GM23338 (cell line): ENCODE data around the gene ATF5. TPM values are rescaled to one million over a fixed set of nuclear protein-coding genes. Genes with fewer than 3 reads are reported as not detected.

ENCODE experiments used
- ATAC-seq: fragments of 200-7000 bp; cut with Tn5 transposase; 3 replicates; pipeline ENCODE4 v1.9.1; 2020
- DNase-seq: peaks from one replicate; pipeline ENCODE4 v3.0.0-alpha.2; 2015; ENCODE audit warnings: low spot score
- H2AFZ ChIP-seq: fragments of 200-600 bp; sonication (generic); 2 replicates; pipeline ENCODE4 v1.8.0; 2016; ENCODE audit warnings: antibody characterized with exemption, mild to moderate bottlenecking, moderate library complexity
- H3F3A ChIP-seq: fragments of 200-600 bp; sonication (generic); replicated peaks from 2 replicates; pipeline ENCODE4 v1.8.0; 2017; ENCODE audit warnings: antibody characterized with exemption, mixed run types, low read depth
- H3K27ac ChIP-seq: fragments of 200-600 bp; sonication (generic); 2 replicates; pipeline ENCODE4 v1.6.1; 2016; ENCODE audit warnings: low read depth
- H3K27me3 ChIP-seq: fragments of 200-600 bp; sonication (generic); 2 replicates; pipeline ENCODE4 v1.8.0; 2016; ENCODE audit warnings: mild to moderate bottlenecking, mixed run types, moderate library complexity; ENCODE audit not compliant: insufficient read depth
- H3K36me3 ChIP-seq: fragments of 200-600 bp; sonication (generic); 2 replicates; pipeline ENCODE4 v1.8.0; 2016; ENCODE audit warnings: mild to moderate bottlenecking; ENCODE audit not compliant: insufficient read depth
- H3K4me1 ChIP-seq: fragments of 200-600 bp; sonication (generic); 2 replicates; pipeline ENCODE4 v1.8.0; 2016; ENCODE audit warnings: mild to moderate bottlenecking, moderate library complexity; ENCODE audit not compliant: insufficient read depth
- H3K4me2 ChIP-seq: fragments of 200-600 bp; sonication (generic); 2 replicates; pipeline ENCODE4 v1.7.1; 2017; ENCODE audit warnings: mixed run types
- H3K4me3 ChIP-seq: fragments of 200-600 bp; sonication (generic); 2 replicates; pipeline ENCODE4 v1.6.1; 2016; ENCODE audit warnings: mixed run types
- H3K79me2 ChIP-seq: fragments of 200-600 bp; sonication (generic); replicated peaks from 2 replicates; pipeline ENCODE4 v1.8.0; 2017; ENCODE audit warnings: mild to moderate bottlenecking; ENCODE audit not compliant: insufficient read depth
- H3K9me2 ChIP-seq: fragments of 200-600 bp; sonication (generic); 2 replicates; pipeline ENCODE4 v1.8.0; 2017; ENCODE audit not compliant: insufficient read depth
- H4K20me1 ChIP-seq: fragments of 200-600 bp; sonication (generic); replicated peaks from 2 replicates; pipeline ENCODE4 v1.8.0; 2017; ENCODE audit warnings: mild to moderate bottlenecking; ENCODE audit not compliant: insufficient read depth
- H3K27ac Mint-ChIP-seq: 2 replicates; pipeline ENCODE4 v1.8.0; 2020; ENCODE audit warnings: inconsistent platforms, mild to moderate bottlenecking, moderate library complexity, mixed read lengths
- H3K27me3 Mint-ChIP-seq: 3 replicates; pipeline ENCODE4 v1.8.0; 2022; ENCODE audit warnings: low read depth, mild to moderate bottlenecking, moderate library complexity, mixed read lengths, inconsistent platforms; ENCODE audit not compliant: insufficient read depth, poor library complexity
- H3K36me3 Mint-ChIP-seq: 3 replicates; pipeline ENCODE4 v1.8.0; 2021; ENCODE audit warnings: low read depth, mild to moderate bottlenecking, inconsistent platforms, moderate library complexity, mixed read lengths
- H3K4me1 Mint-ChIP-seq: 3 replicates; pipeline ENCODE4 v1.8.0; 2020; ENCODE audit warnings: mild to moderate bottlenecking, inconsistent platforms, mixed read lengths
- H3K4me3 Mint-ChIP-seq: 3 replicates; pipeline ENCODE4 v1.8.0; 2021; ENCODE audit warnings: moderate library complexity, mild to moderate bottlenecking, inconsistent platforms, mixed read lengths
- H3K9me3 Mint-ChIP-seq: 3 replicates; pipeline ENCODE4 v1.8.0; 2020; ENCODE audit warnings: moderate library complexity, mild to moderate bottlenecking, inconsistent platforms, mixed read lengths
- CREB1 ChIP-seq: fragments of 250-450 bp; sonication (Bioruptor Pico); IDR thresholded peaks from 2 replicates; pipeline ENCODE4 v1.5.0; 2020; ENCODE audit warnings: low read depth, mild to moderate bottlenecking, moderate library complexity
- EZH2 ChIP-seq: fragments of 200-600 bp; sonication (generic); IDR thresholded peaks from one replicate; pipeline ENCODE4 v1.8.0; 2017; ENCODE audit warnings: antibody characterized with exemption, mild to moderate bottlenecking, low read depth; ENCODE audit not compliant: unreplicated experiment
- JUNB ChIP-seq: IDR thresholded peaks from one replicate; pipeline ENCODE4 v1.6.1; 2016; ENCODE audit warnings: antibody characterized with exemption; ENCODE audit not compliant: unreplicated experiment
- ZNF331 ChIP-seq: fragments of 250-450 bp; sonication (Bioruptor Pico); IDR thresholded peaks from 2 replicates; pipeline ENCODE4 v1.5.0; 2020; ENCODE audit warnings: low read depth, mild to moderate bottlenecking, moderate library complexity
- polyA plus RNA-seq: library from polyadenylated mRNA; unstranded; fragments of >200 nt; fragmentation: Nextera tagmentation; extraction: Ambion mirVana; gene quantifications from 2 replicates; pipeline ENCODE4 v1.2.1, GENCODE V29; 2016
- total RNA-seq: library from RNA; depleted of rRNA; stranded (reverse); fragments of >200 nt; shearing (Covaris generic); gene quantifications from 2 replicates; pipeline ENCODE4 v1.2.3, GENCODE V29; 2014
- TF ChIP-seq, protein P1 (sequence below): fragments of 250-450 bp; sonication (Bioruptor Pico); IDR thresholded peaks from 2 replicates; pipeline ENCODE4 v1.5.0; 2020; ENCODE audit warnings: mild to moderate bottlenecking, moderate library complexity
- TF ChIP-seq, protein P2 (sequence below), 2 experiments: fragments of 200-600 bp in 1 of 2; sonication (generic) in 1 of 2; conservative IDR thresholded peaks; 2 replicates each; pipeline versions ENCODE4 v1.5.1 to v1.6.1; 2016 to 2017; ENCODE audit warnings: antibody characterized with exemption in 2 of 2, low read depth in 2 of 2, mild to moderate bottlenecking in 2 of 2, moderate library complexity in 1 of 2
- TF ChIP-seq, protein P3 (sequence below): IDR thresholded peaks from one replicate; pipeline ENCODE4 v1.6.1; 2018; ENCODE audit warnings: antibody characterized with exemption; ENCODE audit not compliant: unreplicated experiment

The ATF5 gene
- total and polyA plus RNA-seq, 2 experiments from 2014 or later, result 7.4 to 9.6 TPM

DNA sequence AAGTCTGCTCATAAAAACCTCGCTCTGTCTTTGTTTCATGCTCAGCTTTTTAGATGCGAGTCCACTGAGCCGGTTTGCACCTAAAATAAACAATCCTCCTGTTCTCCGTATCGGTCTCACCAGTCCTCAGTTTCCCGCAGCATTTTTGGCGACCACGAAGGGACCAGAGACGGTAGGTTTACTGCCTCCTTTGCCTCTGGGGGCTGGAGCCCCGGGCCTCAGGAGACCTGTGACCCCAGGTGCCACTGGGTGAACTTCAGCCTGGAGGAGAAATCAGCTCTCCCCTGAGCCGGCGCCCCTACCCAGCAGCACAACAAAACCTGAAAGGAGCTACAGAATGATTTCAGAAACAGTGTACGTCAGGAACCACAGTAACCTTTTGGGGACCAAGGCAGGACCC lies 23.9 kb downstream of the ATF5 start (continued):
- TF ChIP-seq, protein P1, sequence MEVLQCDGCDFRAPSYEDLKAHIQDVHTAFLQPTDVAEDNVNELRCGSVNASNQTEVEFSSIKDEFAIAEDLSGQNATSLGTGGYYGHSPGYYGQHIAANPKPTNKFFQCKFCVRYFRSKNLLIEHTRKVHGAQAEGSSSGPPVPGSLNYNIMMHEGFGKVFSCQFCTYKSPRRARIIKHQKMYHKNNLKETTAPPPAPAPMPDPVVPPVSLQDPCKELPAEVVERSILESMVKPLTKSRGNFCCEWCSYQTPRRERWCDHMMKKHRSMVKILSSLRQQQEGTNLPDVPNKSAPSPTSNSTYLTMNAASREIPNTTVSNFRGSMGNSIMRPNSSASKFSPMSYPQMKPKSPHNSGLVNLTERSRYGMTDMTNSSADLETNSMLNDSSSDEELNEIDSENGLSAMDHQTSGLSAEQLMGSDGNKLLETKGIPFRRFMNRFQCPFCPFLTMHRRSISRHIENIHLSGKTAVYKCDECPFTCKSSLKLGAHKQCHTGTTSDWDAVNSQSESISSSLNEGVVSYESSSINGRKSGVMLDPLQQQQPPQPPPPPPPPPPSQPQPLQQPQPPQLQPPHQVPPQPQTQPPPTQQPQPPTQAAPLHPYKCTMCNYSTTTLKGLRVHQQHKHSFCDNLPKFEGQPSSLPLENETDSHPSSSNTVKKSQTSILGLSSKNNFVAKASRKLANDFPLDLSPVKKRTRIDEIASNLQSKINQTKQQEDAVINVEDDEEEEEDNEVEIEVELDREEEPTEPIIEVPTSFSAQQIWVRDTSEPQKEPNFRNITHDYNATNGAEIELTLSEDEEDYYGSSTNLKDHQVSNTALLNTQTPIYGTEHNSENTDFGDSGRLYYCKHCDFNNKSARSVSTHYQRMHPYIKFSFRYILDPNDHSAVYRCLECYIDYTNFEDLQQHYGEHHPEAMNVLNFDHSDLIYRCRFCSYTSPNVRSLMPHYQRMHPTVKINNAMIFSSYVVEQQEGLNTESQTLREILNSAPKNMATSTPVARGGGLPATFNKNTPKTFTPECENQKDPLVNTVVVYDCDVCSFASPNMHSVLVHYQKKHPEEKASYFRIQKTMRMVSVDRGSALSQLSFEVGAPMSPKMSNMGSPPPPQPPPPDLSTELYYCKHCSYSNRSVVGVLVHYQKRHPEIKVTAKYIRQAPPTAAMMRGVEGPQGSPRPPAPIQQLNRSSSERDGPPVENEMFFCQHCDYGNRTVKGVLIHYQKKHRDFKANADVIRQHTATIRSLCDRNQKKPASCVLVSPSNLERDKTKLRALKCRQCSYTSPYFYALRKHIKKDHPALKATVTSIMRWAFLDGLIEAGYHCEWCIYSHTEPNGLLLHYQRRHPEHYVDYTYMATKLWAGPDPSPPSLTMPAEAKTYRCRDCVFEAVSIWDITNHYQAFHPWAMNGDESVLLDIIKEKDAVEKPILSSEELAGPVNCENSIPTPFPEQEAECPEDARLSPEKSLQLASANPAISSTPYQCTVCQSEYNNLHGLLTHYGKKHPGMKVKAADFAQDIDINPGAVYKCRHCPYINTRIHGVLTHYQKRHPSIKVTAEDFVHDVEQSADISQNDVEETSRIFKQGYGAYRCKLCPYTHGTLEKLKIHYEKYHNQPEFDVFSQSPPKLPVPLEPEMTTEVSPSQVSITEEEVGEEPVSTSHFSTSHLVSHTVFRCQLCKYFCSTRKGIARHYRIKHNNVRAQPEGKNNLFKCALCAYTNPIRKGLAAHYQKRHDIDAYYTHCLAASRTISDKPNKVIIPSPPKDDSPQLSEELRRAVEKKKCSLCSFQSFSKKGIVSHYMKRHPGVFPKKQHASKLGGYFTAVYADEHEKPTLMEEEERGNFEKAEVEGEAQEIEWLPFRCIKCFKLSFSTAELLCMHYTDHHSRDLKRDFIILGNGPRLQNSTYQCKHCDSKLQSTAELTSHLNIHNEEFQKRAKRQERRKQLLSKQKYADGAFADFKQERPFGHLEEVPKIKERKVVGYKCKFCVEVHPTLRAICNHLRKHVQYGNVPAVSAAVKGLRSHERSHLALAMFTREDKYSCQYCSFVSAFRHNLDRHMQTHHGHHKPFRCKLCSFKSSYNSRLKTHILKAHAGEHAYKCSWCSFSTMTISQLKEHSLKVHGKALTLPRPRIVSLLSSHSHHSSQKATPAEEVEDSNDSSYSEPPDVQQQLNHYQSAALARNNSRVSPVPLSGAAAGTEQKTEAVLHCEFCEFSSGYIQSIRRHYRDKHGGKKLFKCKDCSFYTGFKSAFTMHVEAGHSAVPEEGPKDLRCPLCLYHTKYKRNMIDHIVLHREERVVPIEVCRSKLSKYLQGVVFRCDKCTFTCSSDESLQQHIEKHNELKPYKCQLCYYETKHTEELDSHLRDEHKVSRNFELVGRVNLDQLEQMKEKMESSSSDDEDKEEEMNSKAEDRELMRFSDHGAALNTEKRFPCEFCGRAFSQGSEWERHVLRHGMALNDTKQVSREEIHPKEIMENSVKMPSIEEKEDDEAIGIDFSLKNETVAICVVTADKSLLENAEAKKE (CRISPR knock-in tag), result no peak
- TF ChIP-seq, protein P2, sequence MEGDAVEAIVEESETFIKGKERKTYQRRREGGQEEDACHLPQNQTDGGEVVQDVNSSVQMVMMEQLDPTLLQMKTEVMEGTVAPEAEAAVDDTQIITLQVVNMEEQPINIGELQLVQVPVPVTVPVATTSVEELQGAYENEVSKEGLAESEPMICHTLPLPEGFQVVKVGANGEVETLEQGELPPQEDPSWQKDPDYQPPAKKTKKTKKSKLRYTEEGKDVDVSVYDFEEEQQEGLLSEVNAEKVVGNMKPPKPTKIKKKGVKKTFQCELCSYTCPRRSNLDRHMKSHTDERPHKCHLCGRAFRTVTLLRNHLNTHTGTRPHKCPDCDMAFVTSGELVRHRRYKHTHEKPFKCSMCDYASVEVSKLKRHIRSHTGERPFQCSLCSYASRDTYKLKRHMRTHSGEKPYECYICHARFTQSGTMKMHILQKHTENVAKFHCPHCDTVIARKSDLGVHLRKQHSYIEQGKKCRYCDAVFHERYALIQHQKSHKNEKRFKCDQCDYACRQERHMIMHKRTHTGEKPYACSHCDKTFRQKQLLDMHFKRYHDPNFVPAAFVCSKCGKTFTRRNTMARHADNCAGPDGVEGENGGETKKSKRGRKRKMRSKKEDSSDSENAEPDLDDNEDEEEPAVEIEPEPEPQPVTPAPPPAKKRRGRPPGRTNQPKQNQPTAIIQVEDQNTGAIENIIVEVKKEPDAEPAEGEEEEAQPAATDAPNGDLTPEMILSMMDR (conservative IDR thresholded peaks at IDR 0.05; ENCODE audit: low read depth in 2 of 2), result no peak
- TF ChIP-seq JUNB (no peak), ZNF331 (CRISPR knock-in tag) (no peak), EZH2 (no peak)

DNA sequence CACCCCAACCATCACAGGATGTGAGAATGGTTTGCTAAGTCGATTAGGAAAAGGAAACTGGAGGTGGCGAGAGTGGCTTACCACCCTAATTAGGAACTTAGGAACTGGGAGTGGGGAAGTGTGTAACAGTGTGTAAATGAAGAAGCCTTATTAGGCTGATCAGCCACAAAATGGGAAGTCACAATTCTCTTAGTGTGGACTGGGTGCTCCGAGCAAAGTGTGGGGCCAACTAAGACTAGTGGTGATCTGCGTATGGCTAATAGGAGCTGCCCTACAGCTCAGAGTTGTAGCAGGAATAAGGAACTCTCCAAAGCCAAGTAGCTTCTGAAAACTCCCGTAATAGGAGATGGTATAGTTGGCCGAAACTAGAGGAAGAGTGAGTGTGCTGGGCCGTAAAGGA lies 24.4 kb downstream of the ATF5 start:
- H3K9me3 Mint-ChIP-seq, result peaks cover 12% of the 10 kb centered on the region
- peaks cover 14% of the 10 kb centered on the region for H3K27me3 Mint-ChIP-seq
- peaks cover 31% of the 10 kb centered on the region for H3K4me1 Mint-ChIP-seq
- no peaks in the 10 kb centered on the region for H3K36me3 ChIP-seq
- no peaks in the 10 kb centered on the region for H3K27me3 ChIP-seq
- ATAC-seq (no peak), DNase-seq (no peak)
- TF ChIP-seq CREB1 (CRISPR knock-in tag), result no peak
- TF ChIP-seq, protein P2 (conservative IDR thresholded peaks at IDR 0.05; ENCODE audit: low read depth in 2 of 2), result no peak
- TF ChIP-seq, protein P3, sequence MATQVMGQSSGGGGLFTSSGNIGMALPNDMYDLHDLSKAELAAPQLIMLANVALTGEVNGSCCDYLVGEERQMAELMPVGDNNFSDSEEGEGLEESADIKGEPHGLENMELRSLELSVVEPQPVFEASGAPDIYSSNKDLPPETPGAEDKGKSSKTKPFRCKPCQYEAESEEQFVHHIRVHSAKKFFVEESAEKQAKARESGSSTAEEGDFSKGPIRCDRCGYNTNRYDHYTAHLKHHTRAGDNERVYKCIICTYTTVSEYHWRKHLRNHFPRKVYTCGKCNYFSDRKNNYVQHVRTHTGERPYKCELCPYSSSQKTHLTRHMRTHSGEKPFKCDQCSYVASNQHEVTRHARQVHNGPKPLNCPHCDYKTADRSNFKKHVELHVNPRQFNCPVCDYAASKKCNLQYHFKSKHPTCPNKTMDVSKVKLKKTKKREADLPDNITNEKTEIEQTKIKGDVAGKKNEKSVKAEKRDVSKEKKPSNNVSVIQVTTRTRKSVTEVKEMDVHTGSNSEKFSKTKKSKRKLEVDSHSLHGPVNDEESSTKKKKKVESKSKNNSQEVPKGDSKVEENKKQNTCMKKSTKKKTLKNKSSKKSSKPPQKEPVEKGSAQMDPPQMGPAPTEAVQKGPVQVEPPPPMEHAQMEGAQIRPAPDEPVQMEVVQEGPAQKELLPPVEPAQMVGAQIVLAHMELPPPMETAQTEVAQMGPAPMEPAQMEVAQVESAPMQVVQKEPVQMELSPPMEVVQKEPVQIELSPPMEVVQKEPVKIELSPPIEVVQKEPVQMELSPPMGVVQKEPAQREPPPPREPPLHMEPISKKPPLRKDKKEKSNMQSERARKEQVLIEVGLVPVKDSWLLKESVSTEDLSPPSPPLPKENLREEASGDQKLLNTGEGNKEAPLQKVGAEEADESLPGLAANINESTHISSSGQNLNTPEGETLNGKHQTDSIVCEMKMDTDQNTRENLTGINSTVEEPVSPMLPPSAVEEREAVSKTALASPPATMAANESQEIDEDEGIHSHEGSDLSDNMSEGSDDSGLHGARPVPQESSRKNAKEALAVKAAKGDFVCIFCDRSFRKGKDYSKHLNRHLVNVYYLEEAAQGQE, result no peak
- no peak for TF ChIP-seq EZH2
- TF ChIP-seq JUNB, result no peak
- H3K4me3 ChIP-seq, result no peak overlapping the region
- H4K20me1 ChIP-seq, result no peaks in the 10 kb centered on the region
- H3K27ac ChIP-seq, result no peak overlapping the region
- H3F3A ChIP-seq, result no peaks in the 10 kb centered on the region
- no peak overlapping the region for H3K27ac Mint-ChIP-seq
- no peaks in the 10 kb centered on the region for H3K9me2 ChIP-seq
- H3K4me3 Mint-ChIP-seq, result no peak overlapping the region
- no peak overlapping the region for H2AFZ ChIP-seq
- H3K36me3 Mint-ChIP-seq, result no peaks in the 10 kb centered on the region; the same call in 2 of the 3 replicates
- H3K4me1 ChIP-seq, result peaks cover 39% of the 10 kb centered on the region; the same call in 1 of the 2 replicates
- no peak overlapping the region for H3K4me2 ChIP-seq
- H3K79me2 ChIP-seq, result no peaks in the 10 kb centered on the region
